H1 (cell line): Measurements from ENCODE around the gene FOXN4. TPM values are rescaled to one million over a fixed set of nuclear protein-coding genes. Genes with fewer than 3 reads are reported as not detected.

Source experiments
- CTCF ChIA-PET: fragments of 300-600 bp; sonication (Branson Sonifier 250); formaldehyde crosslinking; loops from one replicate; lab custom pipeline; 2021; ENCODE audit not compliant: partially characterized antibody; lab: Charles Lee
- POLR2A ChIA-PET: fragments of 300-600 bp; sonication (Branson Sonifier 250); formaldehyde crosslinking; loops from one replicate; lab custom pipeline; 2021; ENCODE audit warnings: inconsistent platforms; ENCODE audit not compliant: partially characterized antibody; lab: Charles Lee
- DNase-seq, 2 experiments: peaks; one replicate each; pipeline versions ENCODE4 v3.0.0 to v3.0.0-alpha.2; 2010 to 2022; ENCODE audit warnings: low spot score in 2 of 2, low read depth in 1 of 2, mixed read lengths in 1 of 2
- FAIRE-seq: peaks from 2 replicates; lab custom pipeline; 2011; peaks lifted over from hg19 to GRCh38; lab: Jason Lieb, UNC
- H2AFZ ChIP-seq: 2 replicates; pipeline ENCODE4 v1.8.1; 2012; ENCODE audit warnings: low read length, inconsistent platforms
- H2AK5ac ChIP-seq: 2 replicates; pipeline ENCODE4 v1.6.1; 2013; ENCODE audit warnings: low read depth, low read length
- H2BK120ac ChIP-seq: replicated peaks from 2 replicates; pipeline ENCODE3; 2013; ENCODE audit warnings: low read depth, low read length, inconsistent platforms
- H2BK12ac ChIP-seq: 2 replicates; pipeline ENCODE4 v1.6.1; 2013; ENCODE audit warnings: low read depth, low read length
- H2BK15ac ChIP-seq: 2 replicates; pipeline ENCODE4 v1.6.1; 2013; ENCODE audit warnings: low read length
- H2BK20ac ChIP-seq: 2 replicates; pipeline ENCODE4 v1.6.1; 2013; ENCODE audit warnings: low read length
- H2BK5ac ChIP-seq: 2 replicates; pipeline ENCODE4 v1.6.1; 2013; ENCODE audit warnings: low read depth, low read length
- H3K14ac ChIP-seq: 2 replicates; pipeline ENCODE4 v1.6.1; 2013; ENCODE audit warnings: inconsistent platforms; ENCODE audit not compliant: insufficient read length
- H3K18ac ChIP-seq: 2 replicates; pipeline ENCODE4 v1.6.1; 2013; ENCODE audit warnings: low read length; ENCODE audit errors: extremely low read depth
- H3K23ac ChIP-seq: 2 replicates; pipeline ENCODE4 v1.6.1; 2013; ENCODE audit warnings: inconsistent platforms; ENCODE audit not compliant: insufficient read length
- H3K23me2 ChIP-seq: 2 replicates; pipeline ENCODE4 v1.6.1; 2013; ENCODE audit warnings: low read depth, low read length
- H3K27ac ChIP-seq: 2 replicates; pipeline ENCODE4 v1.6.1; 2011; ENCODE audit warnings: low read depth, low read length, inconsistent platforms
- H3K27me3 ChIP-seq, 4 experiments: replicated peaks in 1 of 4; 1 replicate in 1 of 4; 2 replicates in 3 of 4; pipeline versions ENCODE4 v1.6.1 to v1.8.1; 2011 to 2013; ENCODE audit warnings: low read length in 3 of 4, mild to moderate bottlenecking in 3 of 4, inconsistent platforms in 2 of 4, mixed read lengths in 2 of 4, moderate library complexity in 1 of 4; ENCODE audit not compliant: control insufficient read depth in 3 of 4, insufficient read depth in 3 of 4; ENCODE audit errors: extremely low read depth in 1 of 4
- H3K36me3 ChIP-seq, 4 experiments: 2 replicates each; pipeline versions ENCODE4 v1.6.1 to v1.8.1; 2011 to 2013; ENCODE audit warnings: mild to moderate bottlenecking in 4 of 4, low read length in 3 of 4, moderate library complexity in 2 of 4, control low read depth in 1 of 4, inconsistent platforms in 1 of 4; ENCODE audit not compliant: insufficient read depth in 4 of 4, control insufficient read depth in 2 of 4
- H3K4ac ChIP-seq: replicated peaks from 2 replicates; pipeline ENCODE3; 2013; ENCODE audit warnings: low read length, low read depth, mixed read lengths, inconsistent platforms; ENCODE audit not compliant: insufficient read length
- H3K4me1 ChIP-seq, 4 experiments: replicated peaks in 1 of 4; 1 replicate in 1 of 4; 2 replicates in 3 of 4; pipeline versions ENCODE4 v1.6.1 to v1.8.1; 2011 to 2013; ENCODE audit warnings: low read length in 3 of 4, inconsistent platforms in 2 of 4, mixed read lengths in 1 of 4; ENCODE audit not compliant: insufficient read depth in 4 of 4, control insufficient read depth in 3 of 4
- H3K4me2 ChIP-seq, 2 experiments: 2 replicates each; pipeline versions ENCODE4 v1.6.1 to v1.8.1; 2011 to 2013; ENCODE audit warnings: low read depth in 2 of 2, low read length in 2 of 2, control low read depth in 1 of 2, inconsistent platforms in 1 of 2, mild to moderate bottlenecking in 1 of 2; ENCODE audit not compliant: insufficient read depth in 1 of 2
- H3K4me3 ChIP-seq, 4 experiments: fragments of 200-600, 300-600 bp in 1 of 4; sonication (generic), shearing (Covaris generic), sonication (Bioruptor Twin) in 1 of 4; 2 replicates each; pipeline versions ENCODE4 v1.5.1 to v1.8.1; 2011 to 2016; ENCODE audit warnings: low read length in 4 of 4, low read depth in 3 of 4, control low read depth in 2 of 4, inconsistent platforms in 2 of 4, mild to moderate bottlenecking in 2 of 4, mixed read lengths in 1 of 4, moderate library complexity in 1 of 4; ENCODE audit not compliant: insufficient read depth in 2 of 4; ENCODE audit errors: extremely low read depth in 1 of 4
- H3K56ac ChIP-seq: replicated peaks from 2 replicates; pipeline ENCODE3; 2013; ENCODE audit warnings: low read depth, mild to moderate bottlenecking, mixed read lengths, low read length, inconsistent platforms; ENCODE audit not compliant: insufficient read length
- H3K79me1 ChIP-seq: 2 replicates; pipeline ENCODE4 v1.6.1; 2013; ENCODE audit warnings: low read depth, low read length, control low read depth
- H3K79me2 ChIP-seq, 2 experiments: 2 replicates each; pipeline versions ENCODE4 v1.6.1 to v1.8.1; 2012 to 2013; ENCODE audit warnings: low read length in 2 of 2, mild to moderate bottlenecking in 2 of 2, inconsistent platforms in 1 of 2; ENCODE audit not compliant: insufficient read depth in 2 of 2, control insufficient read depth in 1 of 2
- H3K9ac ChIP-seq, 4 experiments: replicated peaks in 1 of 4; 1 replicate in 1 of 4; 2 replicates in 3 of 4; pipeline versions ENCODE4 v1.6.1 to v1.8.1; 2011 to 2013; ENCODE audit warnings: low read depth in 3 of 4, low read length in 3 of 4, control low read depth in 2 of 4, mild to moderate bottlenecking in 2 of 4, moderate library complexity in 2 of 4, inconsistent platforms in 1 of 4; ENCODE audit errors: extremely low read depth in 1 of 4
- H3K9me3 ChIP-seq, 2 experiments: 2 replicates each; pipeline versions ENCODE4 v1.6.1 to v1.8.1; 2012 to 2013; ENCODE audit warnings: mild to moderate bottlenecking in 2 of 2, moderate library complexity in 2 of 2, control low read depth in 1 of 2, inconsistent platforms in 1 of 2, low read depth in 1 of 2, low read length in 1 of 2, mixed read lengths in 1 of 2; ENCODE audit not compliant: insufficient read depth in 2 of 2
- H4K20me1 ChIP-seq, 2 experiments: replicated peaks in 1 of 2; 2 replicates each; pipeline versions ENCODE3 to v1.8.1; 2011 to 2013; ENCODE audit warnings: inconsistent platforms in 2 of 2, low read length in 2 of 2, mild to moderate bottlenecking in 1 of 2; ENCODE audit not compliant: insufficient read depth in 2 of 2, control insufficient read depth in 1 of 2
- H4K5ac ChIP-seq: 2 replicates; pipeline ENCODE4 v1.6.1; 2013; ENCODE audit warnings: low read length, low read depth, mixed read lengths, inconsistent platforms; ENCODE audit not compliant: insufficient read length
- H4K8ac ChIP-seq: 2 replicates; pipeline ENCODE4 v1.8.0; 2013; ENCODE audit warnings: mild to moderate bottlenecking, moderate library complexity, low read length, inconsistent platforms; ENCODE audit not compliant: insufficient read depth; ENCODE audit errors: extremely low read depth
- H4K91ac ChIP-seq: replicated peaks from 2 replicates; pipeline ENCODE3; 2013; ENCODE audit warnings: low read length, mixed read lengths, inconsistent platforms; ENCODE audit not compliant: insufficient read length
- FOSL1 ChIP-seq: IDR thresholded peaks from 2 replicates; pipeline ENCODE4 v1.6.1; 2011; ENCODE audit warnings: mild to moderate bottlenecking, low read depth, low read length, moderate library complexity; ENCODE audit not compliant: insufficient read depth
- JUN ChIP-seq: IDR thresholded peaks from 2 replicates; pipeline ENCODE4 v1.6.1; 2011; ENCODE audit warnings: low read depth, mild to moderate bottlenecking, improper control_type of control experiment, low read length
- JUND ChIP-seq: IDR thresholded peaks from 2 replicates; pipeline ENCODE4 v1.6.1; 2011; ENCODE audit warnings: mild to moderate bottlenecking, improper control_type of control experiment, low read length
- WGBS, 2 experiments: shearing (Covaris generic) in 1 of 2; methylation state at CpG; one replicate each; pipeline versions ENCODE4 v1.1.6 to v1.1.7; 2013 to 2015; ENCODE audit warnings: low lambda C conversion rate in 2 of 2, mixed read lengths in 2 of 2, inconsistent platforms in 1 of 2, low coverage in 1 of 2, missing lambda C conversion rate in 1 of 2; ENCODE audit not compliant: insufficient replicate concordance in 2 of 2, insufficient coverage in 1 of 2, insufficient read length in 1 of 2; ENCODE audit errors: extremely low coverage in 1 of 2, missing lambda C conversion rate in 1 of 2; 5-methylcytosine and 5-hydroxymethylcytosine counted together
- polyA plus RNA-seq, 7 experiments: library from polyadenylated mRNA; depleted of rRNA in 3 of 7; stranded (reverse) in 5 of 7; unstranded in 2 of 7; fragments of >200 nt in 5 of 7; fragments of 200-250 nt in 2 of 7; gene quantifications; 1 replicate in 5 of 7; 2 replicates in 1 of 7; 4 replicates in 1 of 7; pipeline versions ENCODE4 v1.2.1 to v1.2.3, GENCODE V29; 2011 to 2013; ENCODE audit warnings: missing spikeins in 2 of 7, mixed read lengths in 2 of 7
- total RNA-seq: library from RNA; stranded (reverse); fragmentation: NEBNext Ultra II Directional; extraction: Animal tissue kit (Norgen Biotek cat#: 25700); gene quantifications from 2 replicates; pipeline ENCODE4 v1.2.1, GENCODE V29; 2021

The FOXN4 gene
- total and polyA plus RNA-seq, 2 of the 8 experiments (the other 6 are each of a cell fraction or from before 2014, with no cell fraction given): 0.26 to 0.29 TPM

GRCh38 chr12:109278912-109279311 lies 30.2 kb downstream of the FOXN4 start:
- no peak overlapping the region for H3K4ac ChIP-seq
- CTCF ChIA-PET: interaction anchor here (0.8 to 6.9 kb wide), 6 partner anchors 10 to 115 kb away, joined by 3 to 43 read pairs (median 4); no protein-coding TSS in a partner anchor

More at GRCh38 chr12:109278912-109279311, 30.2 kb downstream of the FOXN4 start:
- Histone ChIP-seq H3K36me3 (no peaks in the 10 kb centered on the region), H3K4me2 (no peak overlapping the region), H3K27me3 (no peaks in the 10 kb centered on the region), H2BK5ac (no peak overlapping the region), H3K56ac (no peak overlapping the region), H2AFZ (no peak overlapping the region), H4K91ac (no peak overlapping the region), H3K9ac (no peak overlapping the region), H3K14ac (no peak overlapping the region), H2BK120ac (no peak overlapping the region), H3K27ac (no peak overlapping the region), H4K8ac (no peak overlapping the region), H2BK12ac (no peak overlapping the region), H2BK20ac (no peak overlapping the region), H3K9me3 (no peaks in the 10 kb centered on the region), H3K79me2 (no peaks in the 10 kb centered on the region), H2AK5ac (no peak overlapping the region), H3K23ac (no peak overlapping the region), H3K4me3 (no peak overlapping the region), H2BK15ac (no peak overlapping the region), H3K18ac (no peak overlapping the region), H4K5ac (no peak overlapping the region), H4K20me1 (no peaks in the 10 kb centered on the region), H3K4me1 (peaks cover 0 to 3% (median 0%) of the 10 kb centered on the region in 4 experiments; a peak in 1 of 7 replicates), H3K79me1 (no peaks in the 10 kb centered on the region; the same call in 1 of the 2 replicates), H3K23me2 (no peaks in the 10 kb centered on the region)
- 83% methylated on average over 10 of the region's 10 CpGs; no CpG with 5 or more reads in 1 of the 2 experiments for WGBS, 2 experiments
- no peak for FAIRE-seq
- POLR2A ChIA-PET: interaction anchor here (0.7 kb wide), 1 partner anchor 11 kb away, joined by 3 read pairs; no protein-coding TSS in a partner anchor
- no peak for TF ChIP-seq FOSL1
- TF ChIP-seq JUND: no peak
- no peak for TF ChIP-seq JUN
- no peak for DNase-seq
